Islet precursor cell (in vitro differentiated cells): ENCODE results near the gene CHSY3.
A peak's percentile ranks its signal among the peaks of the same experiment; 100 is the strongest.
"Not testable (repeated sequence)": the region's sequence is repeated elsewhere in the genome, so short reads cannot be mapped to it uniquely, and the experiment has no call there.

Experiments
- DNase-seq: peaks from one replicate; pipeline ENCODE4 v3.0.0-alpha.2; 2018

CHSY3 gene

GRCh38 chr5:130171699-130172098 is 267.4 kb downstream of the CHSY3 start:
- no peak for DNase-seq

GRCh38 chr5:130183115-130183514 is 278.9 kb downstream of the CHSY3 start:
- no peak for DNase-seq

DNA sequence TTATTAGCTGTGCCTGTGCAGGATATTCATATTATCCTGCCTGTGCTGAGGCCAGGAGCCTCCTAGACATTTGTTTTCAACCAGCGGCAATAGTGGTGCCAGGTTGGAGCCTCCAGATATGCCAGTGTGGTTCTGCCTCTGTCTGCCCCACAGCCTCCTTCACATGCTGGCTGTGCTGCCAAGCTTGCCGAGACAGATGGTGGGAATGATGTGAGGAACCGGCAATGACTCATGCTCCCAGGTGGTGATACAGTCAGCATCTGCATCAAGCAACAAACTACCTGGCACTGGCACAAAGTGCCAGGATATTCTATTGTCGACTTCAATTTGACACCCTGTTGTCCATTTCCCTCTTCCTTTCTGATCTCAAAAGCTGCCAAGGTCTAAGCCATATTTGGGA is 285.7 kb downstream of the CHSY3 start:
- no peak for DNase-seq

- peak; percentile 68 for DNase-seq
Measured at GRCh38 chr5:130198927-130199326, 294.7 kb downstream of the CHSY3 start.

GRCh38 chr5:130206686-130207085 is 302.4 kb downstream of the CHSY3 start:
- no peak for DNase-seq

- DNase-seq = no peak
Measured at GRCh38 chr5:130213607-130214006, 309.3 kb downstream of the CHSY3 start.

DNA sequence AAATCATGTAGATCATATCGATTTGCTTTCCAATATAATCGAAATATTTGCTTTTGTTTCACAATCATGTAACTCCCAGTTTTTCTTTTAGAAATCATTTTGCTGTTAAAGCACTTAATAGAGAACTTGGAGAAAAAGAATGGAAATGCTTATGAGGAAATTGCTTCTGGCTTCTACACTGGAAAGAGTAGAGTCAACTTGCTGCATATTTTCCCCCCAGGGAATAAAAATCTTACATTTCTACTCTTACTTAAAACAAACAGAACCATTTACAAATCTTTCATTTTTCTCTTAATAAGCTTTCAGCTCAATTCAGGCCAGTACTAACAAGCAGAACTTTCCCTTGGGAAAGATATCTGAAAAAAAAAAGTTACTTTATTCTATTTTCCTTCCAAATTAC is 312.0 kb downstream of the CHSY3 start:
- DNase-seq = no peak

- no peak for DNase-seq
Measured at GRCh38 chr5:130222573-130222972, 318.3 kb downstream of the CHSY3 start.

- DNase-seq = not testable (repeated sequence)
Measured at GRCh38 chr5:130226556-130226955, 322.3 kb downstream of the CHSY3 start.

DNA sequence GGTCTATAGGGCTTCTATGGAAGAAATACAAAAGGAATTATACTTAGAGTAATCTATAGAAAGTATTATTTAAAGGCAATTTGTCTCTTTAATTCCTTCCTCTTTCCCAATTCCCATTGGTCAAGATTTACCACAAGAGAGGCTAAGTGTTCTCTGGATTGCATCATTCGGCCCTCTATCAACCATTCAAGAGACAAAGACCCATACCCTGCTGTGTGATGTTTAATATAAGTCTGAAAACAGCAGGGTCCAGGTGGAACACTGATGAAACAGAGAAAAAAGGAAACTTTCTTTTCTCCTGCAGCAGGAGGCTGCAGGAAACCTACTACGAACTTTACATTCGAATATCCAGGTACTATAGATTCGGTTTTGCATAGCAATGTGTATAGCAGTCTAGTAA is 323.4 kb downstream of the CHSY3 start:
- no peak for DNase-seq

DNA sequence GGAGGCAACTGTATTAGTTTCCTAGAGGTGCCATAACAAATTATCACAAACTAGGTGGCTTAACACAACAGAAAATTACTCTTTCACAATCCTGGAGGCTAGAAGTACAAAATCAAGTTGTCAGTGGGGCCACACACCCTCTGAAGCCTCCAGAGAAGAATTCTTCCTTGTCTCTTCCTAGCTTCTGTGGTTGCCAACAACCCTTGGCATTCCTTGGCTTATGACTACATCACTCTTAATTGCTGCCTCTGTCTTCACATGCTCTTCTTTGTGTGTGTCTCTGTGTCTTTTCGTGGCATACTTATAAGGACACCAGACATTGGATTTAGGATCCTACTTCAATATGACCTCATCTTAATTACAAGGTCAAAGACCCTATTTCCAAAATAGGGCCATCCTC is 327.5 kb downstream of the CHSY3 start:
- DNase-seq = no peak

- DNase-seq = no peak
Measured at GRCh38 chr5:130234816-130235215, 330.6 kb downstream of the CHSY3 start.
